HG03457 (cell line): ENCODE results near the gene UGT1A7.

Experiments used
- ATAC-seq: cut with Tn5 transposase; IDR thresholded peaks from one replicate; pipeline ENCODE4 v1.9.1; 2021; ENCODE audit warnings: moderate number of reproducible peaks; ENCODE audit not compliant: unreplicated experiment

UGT1A7 gene

DNA sequence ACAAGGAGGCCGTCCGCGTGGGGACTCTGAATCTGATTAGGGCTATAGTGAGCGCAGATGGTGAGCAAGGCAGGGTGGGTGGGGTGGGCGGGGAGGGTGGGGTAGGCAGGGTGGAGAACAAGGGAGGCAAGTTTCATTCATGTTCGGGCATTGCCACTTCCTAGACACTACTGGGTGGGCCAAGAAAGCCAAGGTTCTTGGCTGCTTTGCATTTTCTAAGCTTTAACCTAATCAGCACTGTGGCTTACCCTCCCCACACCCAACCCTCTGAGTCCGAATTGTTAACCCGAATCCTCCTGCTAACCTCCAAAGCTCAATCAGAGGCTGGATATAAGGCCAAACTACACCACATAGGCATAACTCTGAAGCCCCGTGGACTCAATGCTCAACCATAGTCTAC lies 114.6 kb downstream of the UGT1A7 start:
- ATAC-seq, result no peak

DNA sequence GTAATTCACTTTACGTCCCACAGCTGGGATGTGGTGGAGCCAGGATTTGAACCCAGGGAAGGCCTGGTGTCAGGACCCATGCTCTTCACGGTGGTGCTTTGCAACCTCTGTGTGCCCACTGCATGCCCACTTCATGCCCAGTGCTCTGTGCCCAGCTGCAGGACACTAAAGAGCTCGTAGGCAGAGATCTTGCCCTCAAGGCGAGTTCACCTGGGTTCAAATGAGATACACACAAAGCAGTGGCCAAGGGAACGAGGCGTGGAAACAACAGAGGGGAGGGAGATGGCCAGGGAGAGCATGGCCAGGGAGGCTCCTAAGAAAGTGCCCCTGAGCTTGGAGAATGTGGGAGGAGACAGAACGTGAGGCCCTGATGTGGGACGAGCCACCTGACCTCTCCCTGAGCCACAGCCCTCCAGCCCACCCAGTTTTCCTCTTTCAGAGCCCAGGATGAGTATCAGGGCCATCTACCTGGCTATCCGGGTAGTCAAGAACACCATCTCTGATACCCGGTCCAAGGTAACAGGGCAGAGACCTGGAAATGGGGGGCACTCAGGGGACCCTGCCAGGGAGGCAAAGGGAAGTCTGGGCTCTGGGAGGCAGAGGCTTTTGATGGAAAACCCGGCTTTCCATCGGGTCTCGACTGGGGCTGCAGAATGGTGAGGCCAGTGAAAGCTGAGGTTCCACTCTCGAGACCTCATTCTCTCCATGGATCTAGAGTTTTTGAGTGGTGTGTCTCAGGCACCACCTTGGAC lies 116.8 kb downstream of the UGT1A7 start:
- ATAC-seq, result no peak

DNA sequence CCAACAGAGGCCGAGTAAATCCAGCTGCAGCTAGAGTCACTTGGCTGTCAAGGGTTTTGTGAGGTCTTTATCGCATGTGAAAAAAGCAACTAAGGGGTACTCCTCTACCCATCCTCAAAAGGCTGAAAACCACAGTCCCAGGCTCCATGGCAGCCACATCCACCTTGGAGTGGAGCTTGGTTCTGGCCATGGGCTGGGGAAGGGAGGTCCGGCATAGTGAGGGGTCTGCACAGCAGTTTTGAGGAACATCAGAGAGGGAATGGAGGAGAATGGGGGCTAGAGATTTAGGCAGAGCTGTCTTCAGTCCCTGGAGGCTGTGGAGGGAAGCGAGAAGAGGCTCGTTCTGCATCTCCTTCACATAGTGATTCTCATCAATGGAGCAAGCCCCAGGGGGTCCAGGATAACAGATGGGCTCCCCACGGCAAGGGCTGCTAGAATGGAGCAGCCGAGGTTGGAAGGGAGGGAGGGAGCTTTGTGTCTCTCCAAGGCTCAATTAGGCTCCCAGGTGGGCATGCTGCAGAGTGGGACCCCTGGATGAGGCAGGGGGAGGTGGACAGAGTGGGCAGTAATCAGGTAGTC lies 117.5 kb downstream of the UGT1A7 start:
- no peak for ATAC-seq

DNA sequence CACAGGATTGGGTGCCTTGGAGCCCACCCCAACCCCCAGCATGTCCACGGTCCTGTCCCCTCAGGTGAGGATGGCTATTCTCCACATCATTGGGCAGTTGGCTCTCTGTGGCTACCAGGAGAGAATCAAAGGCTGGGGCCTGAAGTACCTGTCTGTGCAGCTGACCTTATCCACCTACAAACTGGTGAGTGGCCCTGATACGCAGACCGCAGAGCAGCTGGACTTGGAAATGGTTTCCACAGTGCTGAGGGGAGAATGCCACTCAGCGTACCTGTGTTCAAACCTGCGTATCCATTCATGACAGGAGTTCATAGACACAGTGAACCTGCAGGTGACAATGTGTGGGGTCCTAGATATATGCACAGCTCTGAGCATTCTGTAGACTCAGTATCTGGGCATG lies 118.0 kb downstream of the UGT1A7 start:
- ATAC-seq, result no peak

DNA sequence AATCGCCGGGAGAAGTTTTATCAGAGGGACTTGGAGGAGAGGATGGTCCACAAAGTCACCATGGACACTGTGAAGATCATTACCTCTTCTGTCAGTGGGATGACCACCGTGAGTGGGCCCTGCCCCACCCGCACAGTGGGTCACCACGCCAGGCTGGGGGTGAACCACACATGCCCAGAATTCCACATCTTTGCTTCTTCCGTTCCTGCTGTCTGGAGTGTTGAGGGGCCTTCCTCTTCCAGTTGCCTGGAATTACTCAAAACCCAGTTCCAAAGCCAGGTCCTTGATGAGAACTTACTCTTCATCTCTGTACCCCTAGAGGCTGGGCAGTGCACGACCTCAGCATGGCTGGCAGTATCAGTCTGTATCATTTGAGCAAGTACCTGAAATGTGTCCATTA lies 118.5 kb downstream of the UGT1A7 start:
- no peak for ATAC-seq

DNA sequence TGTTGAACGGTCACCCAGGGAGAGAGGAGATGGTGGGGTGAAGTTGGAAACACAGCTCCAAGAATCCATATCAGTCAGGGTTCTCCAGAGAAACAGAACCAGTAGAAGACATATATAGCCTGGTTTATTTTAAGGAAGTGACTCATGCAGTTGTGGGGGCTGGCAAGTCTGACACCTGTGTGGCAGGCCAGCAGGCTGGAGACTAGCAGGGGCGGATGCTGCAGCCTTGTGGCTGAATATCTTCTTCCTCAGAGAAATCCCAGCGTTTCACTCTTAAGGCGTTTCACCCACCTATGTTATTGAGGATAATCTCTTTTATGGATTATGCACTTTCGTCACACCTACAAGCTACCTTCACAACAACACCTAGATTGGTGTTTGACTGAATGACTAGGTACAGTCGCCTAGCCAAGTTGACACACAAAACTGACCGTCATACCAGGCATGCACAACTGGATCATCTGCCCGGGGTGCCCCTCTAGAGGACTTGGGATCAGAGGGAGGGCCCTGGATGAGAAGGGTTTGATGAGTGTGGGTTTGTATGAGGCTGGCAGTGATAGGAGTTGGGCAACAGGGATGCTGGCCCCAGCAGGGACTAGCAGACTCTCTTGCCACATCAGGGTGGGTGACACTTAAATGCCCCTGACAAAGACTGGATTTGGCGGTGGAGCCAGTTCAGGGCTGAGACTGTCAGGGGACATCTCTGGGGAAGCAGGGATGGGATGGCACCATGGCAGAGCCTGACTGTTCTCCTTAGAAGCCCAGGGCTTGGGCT lies 119.8 kb downstream of the UGT1A7 start:
- ATAC-seq, result no peak

DNA sequence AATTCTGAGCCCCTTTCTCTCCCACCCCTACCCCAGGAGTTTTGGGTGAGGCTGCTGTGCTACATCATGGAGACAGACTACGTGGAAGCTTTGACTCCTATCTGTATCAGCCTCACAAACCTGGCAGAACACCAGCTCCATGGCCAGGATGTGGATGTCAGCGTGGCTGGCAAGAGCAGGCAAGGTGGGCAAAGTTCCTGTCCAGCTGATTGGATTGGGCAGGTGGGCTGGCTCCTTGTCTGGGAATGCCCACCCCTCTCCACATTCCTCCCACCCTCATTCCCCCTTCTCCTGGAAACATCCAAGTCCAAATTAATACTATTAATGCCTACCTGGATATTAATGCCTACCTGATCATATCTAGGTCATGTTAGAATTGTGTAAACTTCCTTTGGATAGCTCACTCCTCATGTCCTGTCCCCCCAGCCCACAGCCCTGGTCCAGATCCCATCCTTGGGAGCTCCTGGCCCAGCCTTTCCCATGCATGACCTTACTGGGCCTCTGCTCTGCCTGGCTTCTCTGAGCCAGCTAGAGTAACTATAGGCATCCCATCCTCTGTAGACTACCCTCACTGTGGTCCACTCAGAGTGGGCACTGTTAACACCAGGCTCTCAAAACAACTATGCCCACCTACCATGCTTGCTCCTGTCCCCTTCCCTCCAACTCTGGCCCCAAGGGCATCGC lies 120.6 kb downstream of the UGT1A7 start:
- no peak for ATAC-seq

DNA sequence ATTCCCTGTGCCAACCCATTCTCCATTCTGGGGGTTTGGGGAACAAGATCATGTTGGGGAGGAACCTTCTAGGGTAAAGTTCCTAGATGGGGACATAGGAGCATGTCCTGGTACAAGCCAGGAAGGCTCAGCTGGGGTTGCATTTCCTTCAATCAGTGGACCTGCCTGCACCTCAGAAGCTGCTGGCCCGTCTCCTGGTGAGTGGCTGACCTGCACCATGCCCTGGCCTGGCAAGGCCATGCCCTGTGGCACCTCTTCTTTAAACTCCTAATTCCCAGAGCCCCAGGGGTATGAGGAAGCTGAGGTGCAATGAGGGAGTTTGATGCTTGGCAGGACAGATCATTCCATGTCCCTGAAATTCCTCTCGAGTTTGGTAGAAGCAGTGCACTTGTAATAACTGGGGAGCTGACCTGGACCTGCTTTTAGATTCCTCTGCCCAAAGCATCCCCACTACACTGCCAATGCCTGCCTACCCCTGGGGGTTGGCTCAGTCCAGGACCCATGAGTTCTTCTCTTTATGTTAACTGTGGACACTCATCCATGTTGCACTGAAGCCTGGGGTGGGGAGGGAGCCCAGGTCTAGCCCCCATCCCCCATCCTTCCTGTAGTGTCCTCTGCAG lies 121.7 kb downstream of the UGT1A7 start:
- no peak for ATAC-seq

DNA sequence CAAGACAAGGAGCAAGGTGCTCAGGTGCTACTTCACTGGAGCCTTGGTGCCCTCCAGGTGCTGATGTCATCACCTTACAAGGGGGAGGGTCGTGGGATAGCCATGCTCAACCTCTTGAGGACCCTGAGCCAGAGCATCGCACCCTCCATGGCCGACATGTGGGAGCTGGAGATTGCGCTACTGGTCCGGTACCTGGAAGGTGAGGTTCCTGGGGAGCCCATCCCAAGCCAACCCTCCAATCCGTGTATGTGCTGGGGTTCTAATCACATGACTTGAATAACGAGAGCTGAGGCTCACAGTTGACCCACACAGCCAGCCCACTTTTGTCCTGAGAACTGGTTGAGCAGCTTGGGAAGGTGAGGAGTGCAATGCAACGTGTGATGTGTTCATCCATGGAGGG lies 122.3 kb downstream of the UGT1A7 start:
- ATAC-seq, result no peak

DNA sequence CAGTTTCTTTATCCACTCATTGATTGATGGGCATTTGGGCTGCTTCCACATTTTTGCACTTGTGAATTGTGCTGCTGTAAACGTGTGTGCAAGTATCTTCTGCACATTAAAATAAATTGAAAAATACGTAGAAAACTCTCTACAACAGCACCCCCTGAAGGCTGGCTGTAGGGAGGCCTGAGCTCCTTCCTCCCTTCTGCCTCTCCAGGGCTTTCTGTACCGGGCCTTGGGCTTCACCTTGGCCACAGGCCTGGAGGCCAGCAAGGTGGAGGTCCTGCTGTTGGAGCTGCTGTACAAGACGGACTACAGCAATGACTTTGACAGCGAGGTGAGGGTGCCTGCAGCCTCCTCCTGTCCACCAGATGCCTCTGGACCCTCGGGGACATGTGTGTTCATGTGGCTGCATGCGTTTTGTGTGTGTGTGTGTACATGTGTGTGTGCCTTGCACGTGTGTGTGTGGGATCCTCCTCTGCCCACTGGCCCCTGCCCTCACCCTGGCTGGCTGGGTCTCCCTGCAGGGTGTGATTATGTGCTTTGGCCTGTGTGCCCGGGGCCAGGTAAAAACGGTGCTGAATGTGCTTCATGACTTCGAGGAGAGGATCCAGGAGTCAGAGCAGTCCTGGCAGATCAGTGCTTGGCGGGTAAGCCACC lies 125.6 kb downstream of the UGT1A7 start:
- no peak for ATAC-seq

DNA sequence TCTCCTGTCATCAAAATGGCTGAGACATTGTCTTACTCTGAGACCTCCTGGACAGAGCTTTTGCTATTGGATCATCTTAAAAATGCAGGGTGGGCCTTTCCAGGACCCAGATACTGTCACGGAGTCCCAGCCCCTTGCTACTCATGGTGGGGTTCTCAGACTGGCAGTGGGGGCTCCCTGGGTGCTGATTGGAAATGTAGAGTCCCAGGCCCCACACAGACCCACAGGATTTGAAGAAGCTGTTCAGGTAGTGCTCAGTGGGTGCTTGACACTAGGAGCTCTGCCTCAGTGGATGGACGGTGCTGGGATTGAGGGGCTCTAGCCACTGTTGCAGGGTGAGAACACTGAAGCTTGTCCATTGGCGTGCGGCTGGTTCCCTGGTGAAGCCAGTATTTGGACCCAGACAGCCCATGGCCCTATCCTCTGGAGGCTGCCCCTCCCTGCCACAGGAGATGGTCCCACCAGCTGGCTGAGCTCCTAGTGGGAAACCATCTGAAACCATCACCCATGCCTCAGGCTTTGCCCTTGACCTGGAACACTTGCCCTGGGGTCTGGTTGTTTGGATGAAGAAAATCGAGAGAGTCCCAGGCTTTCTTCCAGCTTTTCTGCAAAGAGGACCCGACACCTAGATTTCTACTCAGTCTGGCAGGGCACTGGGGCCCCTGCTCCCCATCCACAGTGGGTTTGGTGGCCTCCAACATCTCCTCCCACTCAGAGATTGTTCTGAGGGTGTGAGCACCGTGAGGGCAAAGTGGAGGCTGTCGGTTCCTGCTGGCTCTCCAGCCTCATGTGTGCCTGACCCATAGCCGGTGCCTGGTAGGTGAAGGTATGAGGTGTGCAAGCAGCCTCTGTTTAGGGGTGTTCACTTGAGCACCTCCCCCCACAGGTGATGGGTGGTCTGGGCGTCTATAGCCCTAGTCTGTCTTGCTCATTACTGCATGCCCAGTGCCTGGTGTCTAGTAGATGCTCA lies 126.5 kb downstream of the UGT1A7 start:
- no peak for ATAC-seq

DNA sequence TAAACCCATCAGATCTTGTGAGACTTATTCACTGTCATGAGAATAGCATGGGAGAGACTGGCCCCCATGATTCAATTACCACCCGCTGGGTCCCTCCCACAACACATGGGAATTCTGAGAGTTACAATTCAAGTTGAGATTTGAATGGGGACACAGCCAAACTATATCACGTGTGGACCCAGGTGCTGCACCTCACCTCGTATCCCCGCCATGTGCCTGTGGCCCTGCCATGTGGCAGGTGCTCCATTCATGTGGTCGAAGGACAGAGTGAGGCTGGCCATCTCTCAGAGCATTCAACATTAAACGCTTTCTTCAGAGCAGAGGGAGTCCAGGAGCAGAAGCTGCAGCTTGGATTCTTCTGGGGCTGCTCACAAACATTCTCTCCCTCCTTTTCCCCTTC lies 128.7 kb downstream of the UGT1A7 start:
- ATAC-seq, result no peak

DNA sequence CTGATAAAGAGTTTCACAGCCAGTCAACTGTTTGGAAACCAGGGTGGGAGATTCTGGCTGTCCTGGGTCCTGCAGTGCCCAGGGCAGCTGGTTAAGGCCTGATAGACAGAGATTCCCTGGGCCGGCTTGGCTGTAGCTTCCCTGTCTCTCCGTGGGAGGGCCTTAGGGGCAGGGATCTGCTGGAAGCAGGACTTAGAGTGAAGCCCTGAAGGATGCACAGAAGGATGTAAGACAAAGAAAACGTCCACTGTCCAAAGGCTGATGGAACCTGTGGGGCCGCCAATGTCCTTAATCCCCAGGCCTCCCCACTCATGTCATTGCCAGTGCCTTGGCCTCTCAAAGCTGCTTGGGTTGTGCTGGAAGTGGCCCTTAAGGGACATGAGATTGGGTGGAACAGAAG lies 129.4 kb downstream of the UGT1A7 start:
- ATAC-seq, result no peak

DNA sequence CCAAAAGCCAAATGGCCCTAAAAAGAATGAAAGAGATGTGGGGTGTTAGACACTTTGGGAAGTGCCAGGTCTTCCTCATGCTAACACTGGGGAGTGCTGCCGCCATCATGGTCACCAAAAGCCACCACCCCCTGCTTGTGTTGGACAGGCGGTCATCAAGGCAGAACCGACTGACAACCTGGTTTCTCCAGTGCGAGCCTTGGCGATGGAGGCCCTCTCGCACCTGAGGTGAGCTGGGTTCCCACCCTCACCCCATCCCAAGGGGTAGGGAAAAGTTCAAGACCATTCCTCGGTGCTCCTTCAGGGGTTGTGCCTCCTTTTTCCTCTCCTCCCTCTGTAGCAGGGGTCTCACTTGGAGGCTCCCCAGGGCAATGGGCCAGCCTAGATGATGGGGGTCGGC lies 130.0 kb downstream of the UGT1A7 start:
- ATAC-seq, result no peak

DNA sequence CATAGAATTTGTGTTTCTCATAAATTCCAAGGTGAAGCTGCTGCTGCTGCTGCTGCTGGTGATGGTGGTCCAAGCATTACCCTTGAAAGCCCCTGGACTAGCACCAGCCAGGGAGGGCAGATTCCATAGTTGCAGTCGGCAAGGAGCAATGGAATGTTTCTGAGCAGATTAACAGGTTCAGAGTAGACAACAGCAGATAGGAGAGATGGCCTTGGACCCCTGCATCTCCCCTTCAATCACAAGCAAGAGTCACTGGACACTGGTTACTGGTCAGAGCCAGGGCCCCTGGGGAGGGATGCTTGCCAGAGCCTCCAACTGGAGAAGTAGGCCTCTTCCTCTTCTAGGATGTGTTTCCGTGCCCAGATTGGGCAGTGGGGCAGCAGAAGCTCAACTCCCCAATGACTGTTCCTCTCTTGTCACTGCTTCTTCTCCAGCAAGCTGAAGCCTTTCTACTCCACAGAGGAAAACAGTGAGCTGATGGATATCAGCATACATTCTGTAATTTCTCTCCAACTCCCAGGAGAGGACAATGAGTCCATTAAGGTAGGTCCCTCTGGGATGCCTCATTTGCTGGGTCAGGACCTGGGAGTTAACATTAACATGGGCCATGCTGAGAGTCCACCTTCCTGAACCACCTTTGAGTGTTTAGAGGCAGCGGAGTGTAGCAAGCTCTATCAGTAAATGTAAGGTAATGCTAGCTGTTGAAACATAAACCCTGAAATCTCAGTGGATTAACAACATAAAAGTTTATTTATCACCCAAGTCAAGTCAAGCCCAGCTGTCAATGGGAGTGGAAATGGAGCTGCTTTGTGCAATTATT lies 131.7 kb downstream of the UGT1A7 start:
- no peak for ATAC-seq

DNA sequence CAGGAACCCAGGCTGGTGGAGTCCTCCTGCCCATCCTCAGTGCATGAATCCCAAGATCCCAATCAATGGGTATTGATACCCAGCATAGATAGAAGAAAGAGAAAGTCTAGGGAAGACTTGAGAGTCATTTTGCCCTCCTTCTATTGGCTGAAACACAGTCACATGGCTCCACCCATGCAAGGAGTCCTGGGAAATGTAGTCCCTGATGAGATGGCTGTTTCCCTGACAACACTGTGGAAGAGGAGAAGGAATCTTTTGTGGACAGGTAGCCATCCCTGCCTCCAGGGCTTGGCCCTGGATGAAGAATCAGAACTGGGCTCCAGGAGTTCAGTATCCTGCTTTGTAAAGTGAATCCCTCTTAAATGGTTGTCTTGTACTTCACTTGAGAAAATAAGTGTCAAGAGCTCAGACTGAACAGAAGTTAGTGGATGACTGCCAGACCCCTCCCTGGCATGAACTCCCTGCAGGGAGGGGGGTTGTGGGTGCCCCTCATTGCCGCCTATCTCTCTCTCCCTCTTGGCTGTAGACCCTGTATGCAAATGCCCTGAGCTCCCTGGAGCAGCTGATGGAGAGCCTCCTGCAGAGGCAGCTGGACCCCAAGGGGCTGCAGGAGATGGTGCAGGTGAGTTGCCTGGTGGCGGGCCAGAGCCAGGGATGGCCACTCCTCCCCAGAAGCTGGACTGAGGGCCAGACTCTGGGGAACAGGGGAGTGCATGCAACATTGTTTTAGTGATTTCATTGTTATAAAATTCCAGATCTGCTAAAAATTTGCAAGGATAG lies 132.5 kb downstream of the UGT1A7 start:
- ATAC-seq, result no peak

DNA sequence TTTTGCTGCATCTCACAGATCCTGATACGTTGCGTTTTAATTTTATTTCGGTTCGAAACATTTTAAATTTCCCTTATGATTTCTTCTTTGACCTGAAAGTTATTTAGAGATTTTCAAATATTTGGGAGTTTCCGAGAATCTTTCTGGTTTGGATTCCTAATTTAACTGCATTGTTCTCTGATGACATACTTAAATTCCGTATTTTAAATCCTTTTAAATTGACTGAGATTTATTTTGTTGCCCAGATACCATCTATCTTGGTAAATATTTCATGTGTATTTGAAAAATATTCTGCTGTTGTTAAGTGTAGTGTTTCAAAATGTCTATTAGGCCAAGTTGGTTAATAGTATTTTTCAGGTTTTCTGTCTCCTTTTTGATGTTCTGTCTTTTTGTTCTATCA lies 134.2 kb downstream of the UGT1A7 start:
- ATAC-seq, result no peak

DNA sequence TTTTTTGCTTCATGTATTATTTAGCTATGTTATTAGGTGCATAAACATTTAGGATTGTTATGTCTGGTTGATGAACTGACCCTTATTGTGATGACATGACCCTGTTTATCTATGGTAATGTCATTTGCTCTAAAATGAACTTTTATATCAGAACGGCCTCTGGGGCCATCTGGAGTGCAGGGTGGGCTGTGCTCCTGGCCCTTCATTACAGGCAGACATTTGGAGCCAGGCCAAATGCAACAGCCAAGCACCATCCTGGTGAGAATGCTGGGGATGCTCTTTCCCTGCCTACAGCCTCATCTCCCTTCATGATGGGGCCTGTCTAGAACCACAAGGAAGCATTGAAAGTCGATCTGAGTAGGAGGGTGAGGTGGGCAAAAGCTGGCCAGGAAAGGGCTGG lies 134.6 kb downstream of the UGT1A7 start:
- no peak for ATAC-seq
